Dermis microvascular lymphatic vessel endothelial cell (primary cell): Measurements from ENCODE around the gene AKT1. TPM values are rescaled to one million over a fixed set of nuclear protein-coding genes. Genes with fewer than 3 reads are reported as not detected.

Experiments
- DNase-seq, 2 donors: peaks; one replicate each; pipeline versions ENCODE4 v3.0.0 to v3.0.0-alpha.2; 2010; ENCODE audit warnings: low read depth in 2 of 2
- total RNA-seq: library from RNA; depleted of rRNA; stranded (reverse); fragments of >200 nt; gene quantifications from 2 replicates; pipeline ENCODE4 v1.2.1, GENCODE V29; 2014

Gene AKT1
- total RNA-seq, 1 donor from 2014 or later = 127 TPM

DNA sequence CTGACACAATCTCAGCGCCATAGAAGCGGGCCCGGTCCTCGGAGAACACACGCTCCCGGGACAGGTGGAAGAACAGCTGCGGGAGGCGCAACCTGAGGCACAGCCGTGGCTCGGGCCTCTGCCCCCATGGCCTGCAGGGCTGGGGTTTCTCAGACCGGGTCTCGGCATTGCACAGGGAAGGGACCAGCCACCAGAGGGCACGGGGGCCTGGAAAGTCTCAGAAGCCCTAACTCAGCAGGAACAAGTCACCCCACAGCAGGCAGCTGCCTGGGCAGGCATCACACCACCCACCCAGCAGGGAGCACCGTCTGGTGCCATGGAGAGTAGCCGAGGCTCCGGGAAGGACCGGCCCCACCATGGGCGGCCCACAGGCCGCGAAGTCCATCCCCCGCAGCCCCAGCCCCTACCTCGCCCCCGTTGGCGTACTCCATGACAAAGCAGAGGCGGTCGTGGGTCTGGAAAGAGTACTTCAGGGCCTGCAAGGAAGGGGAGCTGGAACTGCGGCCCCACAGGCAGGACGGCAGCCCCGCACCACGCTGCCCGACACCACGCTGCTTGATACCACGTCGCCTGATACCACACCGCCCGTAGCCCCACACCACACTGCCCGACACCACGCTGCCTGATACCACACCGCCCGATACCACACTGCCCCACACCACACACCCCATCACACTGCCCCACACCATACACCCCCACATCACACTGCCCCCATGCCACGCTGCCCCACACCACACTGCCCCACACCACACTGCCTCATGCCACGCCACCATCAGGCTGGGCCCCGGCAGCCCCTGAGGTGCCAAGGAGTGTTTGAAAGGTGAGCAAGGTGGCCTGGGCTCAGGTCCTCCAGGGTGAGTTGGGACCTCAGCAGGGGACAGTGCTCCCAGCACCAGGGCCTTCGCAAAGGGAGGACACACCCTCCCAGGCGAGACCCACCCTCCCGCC lies 21.8 kb downstream of the AKT1 start:
- DNase-seq = no peak

DNA sequence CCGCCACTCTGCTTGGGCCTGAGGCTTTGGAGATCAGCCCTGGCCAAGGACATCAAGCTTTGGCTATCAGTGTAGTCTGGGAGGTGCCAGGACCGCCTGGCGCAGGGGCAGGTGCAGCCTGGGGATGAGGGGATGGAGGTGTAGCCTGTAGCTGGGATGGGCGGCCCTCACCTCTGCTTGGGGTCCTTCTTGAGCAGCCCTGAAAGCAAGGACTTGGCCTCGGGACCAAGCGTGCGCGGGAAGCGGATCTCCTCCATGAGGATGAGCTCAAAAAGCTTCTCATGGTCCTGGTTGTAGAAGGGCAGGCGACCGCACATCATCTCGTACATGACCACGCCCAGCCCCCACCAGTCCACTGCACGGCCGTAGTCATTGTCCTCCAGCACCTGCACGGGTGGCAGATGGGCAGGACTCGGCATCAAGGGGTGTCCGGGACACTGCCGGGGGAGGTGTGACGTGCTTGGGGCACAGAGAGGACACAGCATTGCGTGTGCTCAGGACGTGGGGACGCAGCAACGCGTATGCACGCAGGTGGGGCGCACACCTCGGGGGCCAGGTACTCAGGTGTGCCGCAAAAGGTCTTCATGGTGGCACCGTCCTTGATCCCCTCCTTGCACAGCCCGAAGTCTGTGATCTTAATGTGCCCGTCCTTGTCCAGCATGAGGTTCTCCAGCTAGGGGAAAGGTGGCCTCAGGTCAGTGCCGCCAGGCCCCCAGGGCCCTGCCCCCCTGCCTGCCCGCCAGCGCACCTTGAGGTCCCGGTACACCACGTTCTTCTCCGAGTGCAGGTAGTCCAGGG lies 22.6 kb downstream of the AKT1 start:
- no peak for DNase-seq

DNA sequence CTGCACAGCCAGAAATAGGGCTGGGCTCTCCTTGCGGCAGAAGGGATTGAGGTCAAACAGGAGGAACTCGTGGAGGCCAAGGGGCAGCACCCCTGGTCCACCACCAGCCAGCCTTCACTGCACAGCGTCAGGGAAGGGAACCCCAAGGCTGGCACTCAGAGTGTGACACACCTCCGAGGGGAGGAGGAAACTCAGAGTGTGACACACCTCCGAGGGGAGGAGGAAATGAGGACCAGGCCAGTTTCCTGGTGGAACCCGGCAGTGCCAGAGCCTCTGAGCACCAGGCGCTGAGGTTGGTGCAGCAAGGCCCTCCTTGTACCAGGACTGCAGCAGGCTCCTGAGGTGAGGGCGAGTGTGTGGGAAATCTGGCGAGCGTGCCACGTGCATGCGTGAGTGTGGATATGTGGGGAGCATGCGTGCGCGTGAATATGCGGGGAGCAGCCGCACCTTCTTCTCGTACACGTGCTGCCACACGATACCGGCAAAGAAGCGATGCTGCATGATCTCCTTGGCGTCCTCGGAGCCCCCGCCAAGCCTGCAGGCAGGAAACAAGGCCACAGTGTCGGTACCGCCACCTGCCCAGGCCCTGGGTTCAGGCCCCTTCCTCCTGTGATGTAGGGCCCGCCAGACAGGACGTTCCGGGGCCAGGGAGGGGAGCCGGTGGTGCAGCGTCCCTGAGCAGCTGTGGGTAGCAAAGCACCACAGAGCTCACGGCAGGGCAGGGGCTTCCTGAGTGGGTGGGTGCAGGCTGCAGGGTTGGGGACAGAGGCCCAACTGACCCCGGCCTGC lies 23.4 kb downstream of the AKT1 start:
- DNase-seq = no peak

DNA sequence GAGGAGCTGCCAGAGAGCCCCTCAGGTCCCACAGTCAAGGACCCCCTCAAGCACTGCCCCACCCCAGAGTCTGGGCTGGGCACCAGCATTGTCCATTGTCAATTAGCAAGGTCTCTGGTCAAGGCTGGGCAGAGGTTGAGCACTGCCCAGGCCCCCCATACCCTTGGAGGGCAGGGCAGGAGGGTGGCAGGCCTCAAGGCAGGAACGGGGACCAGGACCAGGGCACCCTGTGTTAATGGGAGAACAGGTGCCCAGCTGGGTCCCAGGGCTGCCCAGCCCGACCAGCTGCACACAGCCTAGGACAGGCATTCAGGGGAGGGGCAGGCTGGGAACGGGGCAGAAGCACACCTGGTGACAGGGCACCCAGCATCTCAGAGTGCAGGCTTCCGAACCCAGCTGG lies 24.2 kb downstream of the AKT1 start:
- DNase-seq = no peak

DNA sequence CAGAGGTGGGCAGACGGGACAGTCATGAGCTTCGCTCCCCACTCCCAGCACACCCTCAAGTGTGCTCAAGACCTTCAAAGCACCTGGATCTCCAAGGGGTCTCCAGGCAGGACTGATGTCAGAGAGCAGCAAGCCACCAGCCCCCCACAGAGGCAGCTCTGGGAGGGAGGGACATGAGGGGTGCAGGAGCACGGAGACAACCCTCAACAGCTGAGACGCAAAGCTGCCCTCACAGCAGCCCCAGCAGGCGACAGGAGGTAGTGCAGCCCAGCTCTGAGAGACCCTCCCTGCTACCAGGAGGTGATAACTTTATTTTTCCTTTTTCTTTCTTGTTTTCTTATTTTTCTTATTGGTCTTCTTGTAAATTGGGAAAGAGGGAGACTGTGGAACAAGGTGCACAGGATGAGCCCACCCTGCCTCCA lies 24.7 kb downstream of the AKT1 start:
- DNase-seq = no peak

DNA sequence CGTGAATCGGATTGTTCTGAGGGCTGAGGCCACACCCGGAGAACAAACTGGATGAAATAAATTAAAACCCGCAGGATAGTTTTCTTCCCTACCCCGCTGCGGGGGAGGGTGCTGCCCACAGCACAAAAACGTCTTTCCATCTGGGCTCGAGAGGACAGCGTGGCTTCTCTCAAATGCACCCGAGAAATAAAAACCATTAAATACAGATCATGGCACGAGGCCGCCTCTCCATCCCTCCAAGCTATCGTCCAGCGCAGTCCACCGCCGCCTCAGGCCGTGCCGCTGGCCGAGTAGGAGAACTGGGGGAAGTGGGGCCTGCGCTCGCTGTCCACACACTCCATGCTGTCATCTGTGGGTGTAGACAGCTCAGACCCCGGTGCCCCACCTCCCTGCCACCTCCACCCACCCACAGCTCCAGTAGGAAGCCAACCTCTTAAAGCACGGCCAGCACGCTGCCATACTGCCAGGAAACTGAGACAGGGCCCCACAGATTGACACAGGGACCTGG lies 25.4 kb downstream of the AKT1 start:
- DNase-seq = no peak

DNA sequence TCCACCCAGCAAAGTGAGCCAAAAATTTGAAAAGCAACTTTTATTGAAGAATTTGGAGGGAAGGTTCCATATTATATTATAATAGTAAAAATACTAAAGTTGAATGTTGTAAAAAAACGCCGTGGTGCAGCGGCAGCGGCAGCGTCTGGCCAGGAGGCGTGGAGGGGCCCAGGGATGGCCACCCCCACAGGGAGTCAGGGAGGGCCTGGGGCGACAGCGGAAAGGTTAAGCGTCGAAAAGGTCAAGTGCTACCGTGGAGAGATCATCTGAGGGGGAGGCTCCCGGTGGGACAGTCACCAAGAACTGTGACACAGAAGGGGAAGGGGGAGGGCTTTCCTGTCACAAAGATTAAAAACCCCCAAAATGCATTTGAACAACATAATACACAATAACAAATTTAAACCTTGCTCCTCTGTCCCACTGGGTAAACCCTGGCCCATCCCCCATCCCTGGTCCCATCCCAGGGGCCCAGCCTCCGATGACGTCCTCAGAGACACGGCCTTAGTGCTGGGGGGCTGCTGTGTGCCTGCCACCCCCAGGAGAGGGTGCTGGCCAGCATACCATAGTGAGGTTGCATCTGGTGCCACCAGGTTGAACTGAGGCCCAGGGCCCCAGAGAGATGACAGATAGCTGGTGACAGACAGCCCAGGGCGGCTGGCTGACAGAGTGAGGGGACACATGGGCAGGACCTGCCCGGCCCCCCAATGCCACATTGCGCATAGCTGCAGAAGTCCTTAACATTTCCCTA lies 26.1 kb downstream of the AKT1 start:
- DNase-seq = no peak

DNA sequence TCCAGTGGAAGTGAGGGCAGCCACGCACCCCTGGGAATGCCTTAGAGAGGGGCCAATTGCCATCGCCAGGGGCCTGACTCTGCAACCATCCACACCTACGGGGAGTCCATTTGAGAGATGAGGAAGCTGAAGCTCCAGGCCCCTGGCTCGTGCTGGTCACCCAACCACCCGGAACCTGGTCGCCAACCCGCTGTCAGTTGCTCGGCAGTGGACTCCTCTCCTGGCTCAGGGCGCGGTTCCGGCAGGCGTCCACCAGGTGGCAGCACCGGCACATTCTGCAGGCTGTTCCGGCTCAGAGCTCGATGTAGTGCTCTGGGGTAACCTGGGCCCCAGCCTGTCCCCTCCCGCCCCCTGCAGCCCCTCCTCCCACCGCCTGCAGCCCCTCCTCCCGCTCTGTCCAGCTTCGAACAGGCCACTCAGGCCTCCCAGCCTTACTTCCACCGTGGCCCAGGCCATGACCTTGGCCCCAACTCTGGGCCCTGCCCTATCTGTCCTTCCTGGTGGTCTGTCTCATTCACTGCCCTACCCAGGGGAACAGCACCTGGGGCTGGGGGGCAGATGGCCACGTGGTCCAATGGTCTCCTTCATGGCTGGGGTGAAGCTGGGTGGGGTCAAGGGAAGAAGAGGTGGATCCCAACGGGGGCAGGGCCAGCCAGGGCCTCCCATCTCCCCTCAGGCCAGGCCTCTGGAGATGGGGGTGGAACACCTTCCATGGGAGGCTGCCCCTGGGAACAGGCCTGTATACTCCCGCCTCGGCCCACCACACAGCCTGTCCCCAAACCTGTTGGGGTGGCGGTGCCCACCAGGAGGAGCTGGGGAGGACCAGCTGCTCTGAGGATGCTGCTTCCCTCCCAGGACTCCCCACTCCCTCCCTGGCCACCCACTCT lies 26.9 kb downstream of the AKT1 start:
- DNase-seq = peak; percentile 55 to 81

DNA sequence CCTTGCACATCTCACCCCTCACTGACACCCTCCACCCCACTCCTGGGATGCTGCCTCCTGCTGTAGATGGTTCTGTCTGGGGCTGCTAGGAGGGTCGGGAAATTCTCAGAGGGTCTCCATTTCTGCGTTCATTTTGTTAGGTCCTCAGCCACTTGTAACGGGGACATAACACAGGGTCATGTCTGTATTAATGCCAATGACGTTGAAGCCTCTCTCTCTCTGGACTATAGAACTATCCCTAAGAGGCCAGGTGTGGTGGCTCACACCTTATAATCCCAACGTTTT lies 28.0 kb downstream of the AKT1 start:
- no peak for DNase-seq

DNA sequence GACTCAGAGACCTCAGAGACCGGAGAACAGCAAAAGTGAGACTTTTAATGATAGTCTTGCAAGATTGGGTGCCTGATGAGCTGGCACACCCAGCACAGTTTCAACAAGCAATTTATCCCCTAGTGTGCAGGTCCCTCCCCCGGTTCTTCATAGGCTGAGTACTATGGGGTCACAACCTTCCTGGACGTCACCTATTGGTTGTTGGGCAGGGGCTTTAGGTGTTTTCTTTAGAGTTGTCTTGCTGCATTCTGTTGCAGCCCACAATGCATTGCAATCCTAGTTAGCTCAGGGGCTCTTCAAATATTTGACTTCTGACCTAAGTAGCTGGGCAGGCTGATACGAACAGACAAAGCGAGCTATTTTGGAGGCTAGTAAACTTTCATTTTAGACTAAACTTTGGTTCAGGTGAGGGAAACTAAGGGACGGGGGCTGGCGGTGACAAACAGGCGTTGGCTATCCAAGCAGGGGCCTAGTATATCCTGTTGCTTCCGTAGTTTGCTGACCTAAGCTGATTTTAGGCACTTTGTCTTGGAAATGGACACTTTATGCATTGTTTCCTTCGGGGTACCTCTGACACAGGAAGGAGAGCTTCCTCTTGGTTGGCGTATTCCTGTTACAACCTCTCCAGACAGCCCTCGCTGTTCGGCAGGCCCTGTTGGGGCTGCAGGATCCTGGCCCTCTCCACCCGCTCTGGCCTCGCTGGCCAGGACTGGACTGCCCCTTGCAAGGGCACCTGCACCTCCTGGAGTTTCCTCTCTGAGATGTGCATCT lies 28.5 kb downstream of the AKT1 start:
- no peak for DNase-seq

DNA sequence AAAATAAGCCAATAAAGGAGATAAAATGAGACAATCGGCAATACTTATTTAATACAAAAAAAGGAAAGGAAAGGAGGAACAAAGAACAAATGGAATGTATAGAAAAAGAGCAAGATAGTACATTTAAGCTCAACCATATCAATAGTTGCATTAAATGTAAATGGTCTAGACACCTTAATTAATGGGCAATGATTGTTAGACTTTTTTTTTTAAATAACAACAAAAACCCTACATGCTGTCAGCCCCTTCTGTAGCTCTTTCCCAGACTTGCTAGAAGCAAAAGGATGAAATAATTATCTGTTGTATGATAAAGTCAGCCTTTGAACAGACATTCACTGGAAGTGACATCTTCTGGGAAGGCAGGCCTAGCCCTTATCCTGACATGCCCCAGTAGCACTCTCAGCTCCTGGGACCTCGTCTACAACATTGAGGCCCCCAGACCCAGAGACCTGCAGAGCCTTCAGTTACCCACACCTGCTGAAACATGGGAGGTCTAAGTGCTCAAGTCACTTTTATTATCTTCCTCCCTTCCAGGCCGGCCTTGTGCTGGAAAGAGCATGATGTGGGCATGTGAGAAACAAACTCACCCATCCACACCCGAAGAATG lies 29.2 kb downstream of the AKT1 start:
- DNase-seq = no peak

DNA sequence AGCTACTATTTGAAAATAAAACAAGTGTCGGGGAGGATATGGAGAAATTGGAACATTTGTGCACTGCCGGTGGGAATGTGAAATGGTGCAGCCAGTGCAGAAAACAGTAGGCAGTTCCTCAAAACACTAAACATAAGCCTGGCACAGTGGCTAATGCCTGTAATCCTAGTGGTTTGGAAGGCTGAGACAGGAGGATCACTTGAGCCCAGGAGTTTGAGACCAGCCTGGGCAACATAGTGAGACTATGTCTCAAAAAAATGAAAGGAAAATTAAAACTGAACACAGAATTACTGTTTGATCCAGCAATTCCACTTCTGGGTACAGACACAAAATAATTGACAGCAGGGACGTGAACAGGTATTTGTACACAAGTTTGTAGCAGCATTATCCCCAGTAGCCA lies 30.0 kb downstream of the AKT1 start:
- DNase-seq = no peak

DNA sequence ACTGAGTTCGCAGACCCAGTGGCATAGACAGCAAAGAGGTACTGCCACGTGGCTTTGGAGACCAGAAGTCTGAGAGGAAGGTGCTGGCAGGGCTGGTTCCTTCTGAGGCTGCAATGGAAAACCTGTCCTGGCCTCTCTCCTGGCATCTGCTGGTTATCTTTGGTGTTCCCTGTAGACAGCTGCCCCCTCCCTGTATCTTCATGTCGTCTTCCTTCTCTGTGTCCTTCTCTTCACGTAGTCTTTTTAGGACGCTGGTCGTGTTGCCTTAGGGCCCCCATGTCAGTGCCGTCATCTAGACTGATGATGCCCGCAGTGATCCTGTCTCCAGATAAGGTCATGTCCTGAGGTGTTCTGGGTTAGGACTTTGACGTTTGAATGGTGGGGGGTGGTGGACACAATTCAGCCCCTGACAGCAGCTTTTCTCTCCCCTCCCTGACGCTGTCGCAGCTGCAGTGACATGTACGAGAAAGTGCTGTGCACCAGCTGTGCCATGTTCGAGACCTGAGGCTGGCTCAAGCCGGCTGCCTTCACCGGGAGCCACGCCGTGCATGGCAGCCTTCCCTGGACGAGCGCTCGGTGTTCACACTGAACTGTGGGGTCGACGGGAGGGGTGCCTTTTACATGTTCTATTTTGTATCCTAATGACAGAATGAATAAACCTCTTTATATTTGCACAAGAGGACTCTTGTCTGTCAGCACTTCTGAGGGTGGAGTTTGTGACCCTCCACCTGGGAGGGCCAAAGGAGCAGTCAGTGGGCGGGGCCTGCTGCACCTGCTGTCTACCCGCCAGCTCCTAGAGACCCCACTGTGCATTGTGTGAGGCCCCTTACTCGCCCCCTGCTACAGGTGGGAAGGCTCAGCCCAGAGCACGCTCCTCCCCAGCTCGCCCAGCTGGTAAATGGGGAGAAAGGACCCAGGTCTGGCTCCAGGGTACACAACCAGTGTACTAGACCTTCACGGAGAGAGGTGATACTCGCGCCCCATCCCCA lies 36.3 kb downstream of the AKT1 start:
- DNase-seq = no peak

DNA sequence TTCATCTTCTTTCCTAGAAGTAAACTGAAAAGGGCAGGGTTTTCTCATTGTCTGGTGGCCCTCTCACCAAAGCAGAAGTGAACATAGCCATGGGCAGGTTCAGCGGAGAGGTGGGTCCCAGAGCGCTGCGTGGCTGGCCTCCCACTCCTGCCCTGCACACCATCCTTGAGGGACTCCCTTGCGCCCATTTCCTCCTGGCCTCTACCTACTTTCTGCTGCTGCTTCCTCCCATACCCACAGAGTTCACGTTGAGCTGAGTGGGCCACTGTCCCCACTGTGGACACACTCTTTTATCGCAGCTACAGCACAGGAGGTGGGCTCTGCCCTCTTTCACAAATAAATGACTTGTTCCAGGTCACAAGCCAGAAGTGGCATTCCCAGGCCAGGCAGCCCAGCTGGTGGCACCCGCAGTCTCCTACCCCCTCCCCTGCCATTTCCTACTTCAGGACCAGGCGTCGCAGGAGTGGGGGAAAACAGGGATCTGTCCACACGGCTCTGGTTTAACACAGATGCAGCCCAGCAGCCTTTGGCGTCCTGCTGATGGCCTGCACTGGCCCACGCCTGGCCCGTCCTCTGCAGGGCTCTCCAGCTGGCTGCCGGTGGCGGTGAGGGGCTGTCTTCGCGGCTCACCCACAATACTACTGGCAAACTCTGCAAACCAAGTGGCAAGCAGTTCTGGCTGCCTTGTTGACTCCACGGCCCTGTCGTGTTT lies 37.7 kb downstream of the AKT1 start:
- DNase-seq = no peak

DNA sequence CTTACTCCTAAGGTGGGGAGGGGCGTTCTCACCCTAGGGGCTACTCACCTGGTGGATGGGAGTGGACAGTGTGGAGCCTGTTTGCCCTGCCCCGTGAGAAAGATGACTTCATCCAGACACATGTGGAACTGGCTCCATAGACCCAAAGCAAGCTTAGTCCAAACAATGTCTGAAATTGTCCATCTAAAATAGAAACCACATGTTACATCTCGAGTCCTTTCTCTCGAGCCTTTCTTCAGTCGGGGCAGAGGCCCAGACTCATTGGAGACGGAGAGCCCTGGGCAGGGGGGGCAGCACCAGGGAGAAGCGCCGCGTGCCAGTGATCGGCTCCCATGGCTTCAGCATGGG lies 38.3 kb downstream of the AKT1 start:
- DNase-seq = no peak

DNA sequence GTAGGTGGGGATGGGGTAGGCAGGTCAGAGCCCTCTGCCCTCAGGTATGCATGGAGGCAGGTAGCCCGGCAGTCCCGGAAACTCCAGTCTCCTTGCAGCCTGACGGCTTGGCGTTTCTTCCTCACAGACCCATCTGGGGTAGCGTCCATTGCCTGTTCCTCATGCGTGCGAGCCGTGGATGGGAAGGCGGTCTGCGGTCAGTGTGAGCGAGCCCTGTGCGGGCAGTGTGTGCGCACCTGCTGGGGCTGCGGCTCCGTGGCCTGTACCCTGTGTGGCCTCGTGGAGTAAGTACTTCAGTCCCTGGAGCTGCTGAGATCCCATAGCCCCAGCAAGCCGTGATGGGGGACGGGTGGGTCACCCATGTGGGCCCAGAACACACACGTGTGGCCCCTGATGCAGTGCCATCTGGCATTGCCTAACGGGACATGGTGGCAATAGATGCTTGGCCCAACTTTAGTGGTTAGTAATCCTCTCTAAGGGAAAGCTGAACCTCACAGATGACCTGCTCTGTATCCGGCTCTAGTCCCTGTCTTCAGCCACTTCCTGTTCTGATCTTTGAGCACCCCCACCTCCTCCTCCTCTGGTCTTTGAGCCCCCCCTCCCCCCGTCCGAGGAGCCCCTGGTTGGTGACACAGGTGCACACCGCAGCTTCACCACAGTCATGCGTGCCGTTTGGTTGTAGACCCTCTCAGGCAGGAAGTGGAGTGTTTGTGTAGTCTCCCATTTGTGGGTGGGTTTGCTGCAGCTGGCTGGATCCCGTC lies 38.9 kb downstream of the AKT1 start:
- DNase-seq = no peak
